Limb (tissue), 2 donors: ENCODE data around the gene CCL17.
"Not testable (repeated sequence)": the region's sequence is repeated elsewhere in the genome, so short reads cannot be mapped to it uniquely, and the experiment has no call there.

Experiments
- DNase-seq, 2 donors: peaks; one replicate each; pipeline ENCODE4 v3.0.0-alpha.2; 2016; ENCODE audit errors: extremely low spot score in 2 of 2

CCL17 gene

DNA sequence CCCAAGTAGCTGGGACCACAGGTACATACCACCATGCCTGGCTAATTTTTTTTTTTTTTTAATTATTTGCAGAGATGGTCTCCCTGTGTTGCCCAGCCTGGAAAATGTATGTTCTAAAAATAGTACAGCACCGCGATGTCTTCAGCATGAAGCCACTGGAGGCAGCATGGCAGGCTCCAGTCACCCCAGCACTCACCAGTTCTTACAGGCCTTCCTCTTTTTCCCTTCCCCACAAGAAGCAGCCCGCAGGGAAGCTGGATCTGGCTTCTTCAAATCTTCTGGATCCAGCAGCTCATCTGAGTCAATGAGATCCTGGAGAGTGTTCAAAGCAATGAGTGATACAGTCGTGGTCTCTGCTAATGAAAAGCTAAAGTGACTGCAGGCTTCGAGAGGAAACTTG is 26.4 kb downstream of the CCL17 start:
- DNase-seq = no peak

GRCh38 chr16:57432505-57432904 is 27.9 kb downstream of the CCL17 start:
- no peak for DNase-seq

DNA sequence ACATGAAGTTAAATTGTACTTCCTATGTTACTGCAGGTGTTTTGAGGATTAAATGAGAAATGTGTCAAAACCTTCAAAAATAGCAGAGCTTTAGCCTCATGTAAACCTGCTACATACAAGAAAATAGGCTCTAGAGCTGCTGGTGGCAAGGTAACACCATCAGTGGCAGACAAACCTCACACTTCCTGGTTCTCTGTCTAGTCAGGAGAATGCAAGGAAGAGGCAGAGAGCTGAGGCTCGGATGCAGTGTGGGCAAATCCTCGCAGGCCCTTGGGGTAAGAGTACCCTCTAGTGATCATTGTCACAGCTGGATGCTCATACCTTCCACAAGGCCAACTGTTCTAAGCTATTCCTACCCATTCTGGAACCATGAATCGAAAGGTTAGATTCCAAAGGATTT is 28.4 kb downstream of the CCL17 start:
- DNase-seq = no peak

DNA sequence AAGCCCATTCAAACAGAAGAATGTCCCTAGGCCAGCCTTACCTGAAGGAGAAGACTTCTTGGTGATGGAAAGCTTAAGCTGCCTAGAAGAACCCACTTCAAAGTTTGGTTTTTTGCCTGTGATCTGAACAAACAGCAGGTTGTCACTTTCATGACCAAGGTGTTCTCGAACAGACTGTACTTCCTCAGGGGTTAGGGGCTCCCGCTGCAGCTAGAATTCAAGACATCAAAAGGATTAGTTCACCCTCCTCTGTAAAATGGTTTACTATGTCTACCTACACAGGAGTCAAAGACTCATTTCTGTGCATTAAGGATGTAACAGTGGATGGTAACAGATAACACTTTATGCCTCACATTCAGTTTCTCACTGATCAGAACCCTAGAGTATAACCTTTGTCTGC is 29.4 kb downstream of the CCL17 start:
- DNase-seq = no peak

GRCh38 chr16:57435838-57436237 is 31.3 kb downstream of the CCL17 start:
- no peak for DNase-seq

DNA sequence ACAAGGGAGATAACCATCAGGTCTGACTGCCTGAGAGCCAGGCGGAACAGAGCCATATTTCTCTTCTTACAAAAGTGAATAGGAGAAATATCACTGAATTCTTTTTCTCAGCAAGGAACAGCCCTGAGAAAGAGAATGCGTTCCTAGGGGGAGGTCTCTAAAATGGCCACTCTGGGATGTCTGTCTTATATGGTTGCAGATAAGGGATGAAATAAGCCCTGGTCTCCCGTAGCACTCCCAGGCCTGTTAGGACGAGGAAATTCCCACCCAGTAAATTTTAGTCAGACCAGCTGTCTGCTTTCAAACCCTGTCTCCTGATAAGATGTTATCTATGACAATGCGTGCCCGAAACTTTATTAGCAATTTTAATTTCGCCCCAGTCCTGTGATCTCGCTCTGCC is 35.4 kb downstream of the CCL17 start:
- DNase-seq = not testable (repeated sequence)

GRCh38 chr16:57440551-57440950 is 36.0 kb downstream of the CCL17 start:
- DNase-seq = not testable (repeated sequence)

GRCh38 chr16:57444711-57445110 is 40.1 kb downstream of the CCL17 start:
- no peak for DNase-seq

DNA sequence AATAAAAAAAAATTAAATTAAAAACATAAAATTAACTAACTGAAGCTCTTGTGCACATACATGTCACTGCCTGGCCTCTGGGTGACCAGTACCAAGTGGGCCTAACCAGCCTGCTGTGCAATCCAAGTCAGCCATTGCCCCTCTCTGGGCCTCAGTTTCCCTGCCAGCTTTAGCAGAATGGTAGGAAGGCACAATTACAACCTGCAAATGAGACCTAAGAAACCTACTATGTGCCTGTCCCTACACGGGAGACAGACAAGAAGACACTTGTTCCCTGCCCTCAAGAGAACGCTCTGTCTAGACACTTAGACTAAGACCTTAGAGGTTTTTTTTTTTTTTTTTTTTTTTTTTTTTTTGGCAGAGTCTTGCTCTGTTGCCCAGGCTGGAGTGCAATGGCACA is 40.9 kb downstream of the CCL17 start:
- no peak for DNase-seq

GRCh38 chr16:57446531-57447185 is 42.1 kb downstream of the CCL17 start:
- DNase-seq = no peak

DNA sequence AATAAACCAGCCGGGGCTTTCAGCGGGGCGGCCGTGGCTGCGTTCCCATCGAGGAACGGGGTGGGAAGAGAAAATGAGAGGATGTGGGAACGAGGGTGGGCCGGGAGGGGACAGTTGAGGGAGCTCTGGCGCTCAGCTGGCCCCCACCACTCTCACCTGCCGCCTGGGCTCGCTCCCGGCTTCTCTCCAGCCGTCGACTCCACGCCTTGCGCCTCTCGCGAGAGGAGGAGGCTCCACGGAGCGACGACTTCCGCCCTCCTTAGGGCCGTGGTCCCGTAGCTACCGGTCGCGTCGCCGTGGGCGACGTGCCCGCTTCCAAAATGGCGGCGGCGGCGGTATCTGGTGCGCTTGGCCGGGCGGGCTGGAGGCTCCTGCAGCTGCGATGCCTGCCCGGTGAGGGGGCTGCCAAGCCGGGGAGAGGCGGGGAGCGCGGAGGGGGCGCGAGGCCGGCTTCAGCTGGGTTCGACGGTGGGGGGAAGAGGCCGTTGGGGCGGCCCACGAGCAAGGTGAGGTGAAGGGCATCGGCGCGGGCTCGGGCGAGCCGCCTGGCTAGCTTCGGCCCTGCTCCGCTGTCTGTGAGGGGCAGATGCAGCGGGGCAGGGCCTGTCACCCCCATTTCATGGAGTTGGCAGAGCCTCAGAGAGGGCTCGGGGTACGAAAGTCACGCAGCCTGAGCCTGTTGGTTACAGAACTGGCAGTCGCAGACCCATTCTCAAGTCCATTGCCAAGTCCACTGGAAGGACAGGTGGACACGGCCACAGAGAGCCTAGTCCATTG is 42.8 kb downstream of the CCL17 start, which contains the start of the genes CIAPIN1 and COQ9:
TSS of gene CIAPIN1 (minus strand) at position 200 of the 777 bp plus-strand sequence. CDS start 6,457 bp downstream, outside the sequence.
TSS of gene COQ9 (plus strand) at position 294 of the 777 bp plus-strand sequence. CDS start at position 321, 27 bp downstream.
- peak; percentile 89 to 95 for DNase-seq

- no peak for DNase-seq
Observed at GRCh38 chr16:57452021-57452420, 47.5 kb downstream of the CCL17 start.

DNA sequence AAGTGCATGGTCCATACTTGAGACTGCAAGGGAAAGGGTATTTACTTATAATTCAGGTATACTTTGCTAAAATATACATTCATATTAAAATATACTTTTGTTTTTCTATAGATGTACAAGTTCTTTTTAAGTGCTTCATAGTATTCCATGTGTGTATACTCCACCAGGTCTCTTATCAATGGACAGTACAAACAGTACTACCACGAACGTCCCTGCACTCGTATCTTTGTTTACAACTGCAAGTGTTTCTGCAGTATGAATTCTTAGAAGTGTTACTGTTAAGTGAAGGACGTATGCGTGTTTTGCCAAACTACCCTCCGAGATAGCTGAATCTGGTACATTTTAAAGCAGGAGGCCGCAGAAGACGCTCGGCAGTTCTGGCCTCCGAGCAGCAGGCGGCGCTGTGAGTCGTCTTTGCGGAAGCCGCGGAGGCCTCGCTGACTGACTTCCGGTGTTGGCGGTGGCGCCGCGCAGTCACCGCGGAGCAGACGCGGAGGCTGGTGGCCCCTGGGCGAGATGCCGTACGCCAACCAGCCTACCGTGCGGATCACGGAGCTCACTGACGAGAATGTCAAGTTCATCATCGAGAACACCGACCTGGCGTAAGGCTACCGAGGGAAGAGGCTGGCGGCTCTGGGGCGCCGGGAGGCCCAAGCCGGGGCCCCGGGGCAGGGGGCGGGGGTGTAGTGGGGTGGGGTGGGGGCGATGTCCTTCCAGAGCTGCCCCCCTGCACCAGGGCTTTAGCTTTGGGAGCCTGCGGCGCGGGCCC is 57.8 kb downstream of the CCL17 start, which contains the start of gene POLR2C:
TSS of gene POLR2C (plus strand) at position 471 of the 769 bp plus-strand sequence. CDS start at position 517, 46 bp downstream.
- DNase-seq = peak; percentile 85 to 95

DNA sequence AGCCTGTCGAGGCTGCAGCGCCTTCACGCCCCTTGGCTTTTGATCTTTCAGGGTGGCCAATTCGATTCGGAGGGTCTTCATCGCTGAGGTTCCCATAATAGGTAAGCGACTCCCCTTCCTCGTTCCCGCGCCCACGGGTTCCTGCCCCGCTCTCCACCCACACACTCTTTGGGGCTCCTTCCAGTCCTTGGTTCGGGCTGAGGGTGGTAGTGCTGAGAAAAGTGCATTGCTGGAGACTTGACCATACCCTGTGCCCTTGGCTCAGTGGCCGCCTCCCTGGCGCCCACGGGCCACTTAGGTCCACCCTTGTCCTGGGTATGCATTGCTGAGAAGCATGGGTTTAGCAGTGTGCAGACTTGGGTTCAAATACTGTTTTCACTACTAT is 58.4 kb downstream of the CCL17 start:
- no peak for DNase-seq

DNA sequence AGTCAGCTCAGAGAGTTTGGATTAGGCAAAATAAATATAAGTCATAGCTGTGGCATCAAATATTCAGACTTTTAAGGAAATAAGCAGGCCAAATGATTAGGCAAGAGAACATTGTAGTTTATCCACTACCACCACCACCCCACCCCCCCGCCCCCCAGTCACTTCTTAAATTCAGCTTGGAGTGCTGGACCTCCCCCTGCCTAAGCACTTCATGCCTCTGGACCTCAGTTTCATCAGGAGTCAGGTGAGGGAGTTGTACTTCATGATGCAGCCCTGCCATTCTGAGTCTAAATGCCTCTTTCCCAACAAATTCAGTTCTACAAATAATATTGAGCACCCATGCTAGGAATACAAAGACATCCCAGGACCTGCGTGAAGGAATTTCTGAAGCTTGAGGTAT is 60.0 kb downstream of the CCL17 start:
- no peak for DNase-seq
